Ovary (tissue), 3 donors: ENCODE data around the gene PLB1.

ENCODE experiments used
- POLR2A ChIP-seq: fragments of 450-650 bp; IDR thresholded peaks from one replicate; pipeline ENCODE4 v1.6.1; 2017; ENCODE audit warnings: antibody characterized with exemption, mild to moderate bottlenecking, moderate library complexity
- TF ChIP-seq, protein P1 (sequence below), 3 donors: fragments of 450-650 bp in 2 of 3; fragments of 200-600 bp in 1 of 3; IDR thresholded peaks; one replicate each; pipeline versions ENCODE4 v1.5.1 to v1.8.0; 2016 to 2022; ENCODE audit warnings: antibody characterized with exemption in 3 of 3, mild to moderate bottlenecking in 1 of 3
- donor health status: DM: no; HTN: no; CAD: no.

DNA sequence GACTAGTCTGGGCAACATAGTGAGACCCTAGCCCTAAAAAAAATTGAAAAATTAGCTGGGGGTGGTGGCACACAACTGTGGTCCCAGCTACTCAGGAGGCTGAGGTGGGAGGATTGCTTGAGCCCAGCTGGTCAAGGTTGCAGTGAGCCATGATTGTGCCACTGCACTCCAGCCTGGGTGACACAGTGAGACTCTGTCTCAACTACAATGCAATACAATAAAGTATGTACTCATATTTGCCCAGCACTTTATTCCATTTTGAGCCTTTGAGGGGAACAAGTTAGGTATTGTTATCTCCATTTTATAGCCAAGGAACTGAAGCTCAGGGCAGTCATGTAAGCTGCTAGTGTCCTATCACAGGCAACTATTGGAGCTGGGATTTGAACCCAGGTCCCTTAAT is 49.3 kb upstream of the PLB1 start:
- TF ChIP-seq, protein P1, sequence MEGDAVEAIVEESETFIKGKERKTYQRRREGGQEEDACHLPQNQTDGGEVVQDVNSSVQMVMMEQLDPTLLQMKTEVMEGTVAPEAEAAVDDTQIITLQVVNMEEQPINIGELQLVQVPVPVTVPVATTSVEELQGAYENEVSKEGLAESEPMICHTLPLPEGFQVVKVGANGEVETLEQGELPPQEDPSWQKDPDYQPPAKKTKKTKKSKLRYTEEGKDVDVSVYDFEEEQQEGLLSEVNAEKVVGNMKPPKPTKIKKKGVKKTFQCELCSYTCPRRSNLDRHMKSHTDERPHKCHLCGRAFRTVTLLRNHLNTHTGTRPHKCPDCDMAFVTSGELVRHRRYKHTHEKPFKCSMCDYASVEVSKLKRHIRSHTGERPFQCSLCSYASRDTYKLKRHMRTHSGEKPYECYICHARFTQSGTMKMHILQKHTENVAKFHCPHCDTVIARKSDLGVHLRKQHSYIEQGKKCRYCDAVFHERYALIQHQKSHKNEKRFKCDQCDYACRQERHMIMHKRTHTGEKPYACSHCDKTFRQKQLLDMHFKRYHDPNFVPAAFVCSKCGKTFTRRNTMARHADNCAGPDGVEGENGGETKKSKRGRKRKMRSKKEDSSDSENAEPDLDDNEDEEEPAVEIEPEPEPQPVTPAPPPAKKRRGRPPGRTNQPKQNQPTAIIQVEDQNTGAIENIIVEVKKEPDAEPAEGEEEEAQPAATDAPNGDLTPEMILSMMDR (IDR thresholded peaks at IDR 0.05), result no peak
- TF ChIP-seq POLR2A, result no peak
